ENCODE data around the gene MT1M.

The MT1M gene

GRCh38 chr16:56594292-56594619 is 38.2 kb upstream of the MT1M start:
- CTCF ChIA-PET = no interaction called here
- H3K36me3 ChIP-seq (ENCODE audit: control insufficient read depth in 2 of 2, insufficient read depth in 1 of 2, low read length in 2 of 2) = no peaks in the 10 kb centered on the region
- no peak for TF ChIP-seq ZNF645 (tag by site-specific recombination; IDR thresholded peaks at IDR 0.05)
- no peak for TF ChIP-seq AEBP2 (tag by site-specific recombination; IDR thresholded peaks at IDR 0.05; ENCODE audit: borderline replicate concordance)
- no peak for TF ChIP-seq SP7 (tag by site-specific recombination; IDR thresholded peaks at IDR 0.05)
- no peak for TF ChIP-seq ZNF610 (tag by site-specific recombination; IDR thresholded peaks at IDR 0.05; ENCODE audit: borderline replicate concordance)
- TF ChIP-seq ZNF776 (tag by site-specific recombination; IDR thresholded peaks at IDR 0.05; ENCODE audit: borderline replicate concordance) = no peak
- TF ChIP-seq ZNF48 (tag by site-specific recombination; IDR thresholded peaks at IDR 0.05) = no peak
- TF ChIP-seq TRIM28 (IDR thresholded peaks at IDR 0.05; ENCODE audit: borderline replicate concordance, low read length) = no peak
- TF ChIP-seq ZFP3 (tag by site-specific recombination; IDR thresholded peaks at IDR 0.05; ENCODE audit: low read depth) = no peak
- no peak overlapping the region for H3K4me3 ChIP-seq (ENCODE audit: low read depth, low read length)
- H3K27ac ChIP-seq (ENCODE audit: extremely low read depth, low read depth, low read length) = no peak overlapping the region
- H3K9me3 ChIP-seq (ENCODE audit: control insufficient read depth, insufficient read depth, low read depth, low read length) = no peaks in the 10 kb centered on the region
- no peaks in the 10 kb centered on the region for H3K4me1 ChIP-seq (ENCODE audit: control insufficient read depth, insufficient read depth, low read length)
- POLR2A ChIA-PET = no interaction called here

- TF ChIP-seq ZNF677 (tag by site-specific recombination; IDR thresholded peaks at IDR 0.05) (no peak), PRDM4 (tag by site-specific recombination; IDR thresholded peaks at IDR 0.05) (0 out of 2 replicates have a peak, but pooled peaks have one; percentile 20), ZBTB10 (tag by site-specific recombination; IDR thresholded peaks at IDR 0.05) (no peak)
- TF ChIP-seq, protein P1, sequence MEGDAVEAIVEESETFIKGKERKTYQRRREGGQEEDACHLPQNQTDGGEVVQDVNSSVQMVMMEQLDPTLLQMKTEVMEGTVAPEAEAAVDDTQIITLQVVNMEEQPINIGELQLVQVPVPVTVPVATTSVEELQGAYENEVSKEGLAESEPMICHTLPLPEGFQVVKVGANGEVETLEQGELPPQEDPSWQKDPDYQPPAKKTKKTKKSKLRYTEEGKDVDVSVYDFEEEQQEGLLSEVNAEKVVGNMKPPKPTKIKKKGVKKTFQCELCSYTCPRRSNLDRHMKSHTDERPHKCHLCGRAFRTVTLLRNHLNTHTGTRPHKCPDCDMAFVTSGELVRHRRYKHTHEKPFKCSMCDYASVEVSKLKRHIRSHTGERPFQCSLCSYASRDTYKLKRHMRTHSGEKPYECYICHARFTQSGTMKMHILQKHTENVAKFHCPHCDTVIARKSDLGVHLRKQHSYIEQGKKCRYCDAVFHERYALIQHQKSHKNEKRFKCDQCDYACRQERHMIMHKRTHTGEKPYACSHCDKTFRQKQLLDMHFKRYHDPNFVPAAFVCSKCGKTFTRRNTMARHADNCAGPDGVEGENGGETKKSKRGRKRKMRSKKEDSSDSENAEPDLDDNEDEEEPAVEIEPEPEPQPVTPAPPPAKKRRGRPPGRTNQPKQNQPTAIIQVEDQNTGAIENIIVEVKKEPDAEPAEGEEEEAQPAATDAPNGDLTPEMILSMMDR (tag by site-specific recombination; IDR thresholded peaks at IDR 0.05) = peak; percentile 42; the same call in 1 of the 2 replicates
- Histone ChIP-seq H3K9me3 (ENCODE audit: control insufficient read depth, insufficient read depth, low read depth, low read length) (no peaks in the 10 kb centered on the region), H3K4me1 (ENCODE audit: control insufficient read depth, insufficient read depth, low read length) (no peaks in the 10 kb centered on the region), H3K4me3 (ENCODE audit: low read depth, low read length) (no peak overlapping the region), H3K27ac (ENCODE audit: extremely low read depth, low read depth, low read length) (no peak overlapping the region), H3K36me3 (ENCODE audit: control insufficient read depth in 2 of 2, insufficient read depth in 1 of 2, low read length in 2 of 2) (no peaks in the 10 kb centered on the region)
- ChIA-PET POLR2A (interaction anchor here (0.9 kb wide), 1 partner anchor 18 kb away, joined by 3 read pairs; no protein-coding TSS in a partner anchor), CTCF (interaction anchor here (0.5 to 6.0 kb wide), 16 partner anchors 9 to 813 kb away, joined by 3 to 40 read pairs (median 3); no protein-coding TSS in a partner anchor)
Observed at GRCh38 chr16:56600398-56600999, 32.0 kb upstream of the MT1M start.
